SU-DHL-6 (cell line): ENCODE data around the gene C16orf78.

Source experiments
- H2AFZ ChIP-seq: fragments of 200-600 bp; sonication (generic); 2 replicates; pipeline ENCODE4 v1.6.1; 2014; ENCODE audit warnings: low read depth, mild to moderate bottlenecking, moderate library complexity, mixed read lengths, antibody characterized with exemption, low read length; ENCODE audit not compliant: severe bottlenecking
- H3F3A ChIP-seq: fragments of 200-600 bp; shearing (Covaris generic); 2 replicates; pipeline ENCODE4 v1.6.0; 2016; ENCODE audit warnings: antibody characterized with exemption, mild to moderate bottlenecking; ENCODE audit not compliant: insufficient read depth
- H3K27ac ChIP-seq: fragments of 200-600 bp; sonication (generic); 2 replicates; pipeline ENCODE4 v1.5.1; 2016; ENCODE audit warnings: low read depth, mild to moderate bottlenecking, low read length, moderate library complexity, mixed read lengths
- H3K27me3 ChIP-seq: fragments of 200-600 bp; sonication (generic), shearing (Covaris generic); 2 replicates; pipeline ENCODE4 v1.6.0; 2014; ENCODE audit warnings: mild to moderate bottlenecking, low read length
- H3K36me3 ChIP-seq: fragments of 200-600 bp; sonication (generic); 2 replicates; pipeline ENCODE4 v1.6.1; 2014; ENCODE audit warnings: mild to moderate bottlenecking, low read length, mixed read lengths
- H3K4me2 ChIP-seq: fragments of 300-600, 200-600 bp; shearing (Covaris generic), sonication (generic); 2 replicates; pipeline ENCODE4 v1.6.0; 2014; ENCODE audit warnings: low read length, low read depth, mild to moderate bottlenecking; ENCODE audit not compliant: poor library complexity, severe bottlenecking
- H3K4me3 ChIP-seq: fragments of 200-600 bp; sonication (generic); 2 replicates; pipeline ENCODE4 v1.5.1; 2014; ENCODE audit warnings: antibody characterized with exemption, low read length, mild to moderate bottlenecking, mixed read lengths; ENCODE audit not compliant: insufficient read depth, poor library complexity, severe bottlenecking
- H3K79me2 ChIP-seq: fragments of 200-600 bp; sonication (generic); 2 replicates; pipeline ENCODE4 v1.6.1; 2014; ENCODE audit warnings: mild to moderate bottlenecking, low read length, moderate library complexity; ENCODE audit not compliant: insufficient read depth
- H3K9ac ChIP-seq: fragments of 200-600 bp; sonication (generic); 2 replicates; pipeline ENCODE4 v1.7.0; 2014; ENCODE audit warnings: mild to moderate bottlenecking, low read length
- H3K9me2 ChIP-seq: fragments of 200-600 bp; sonication (generic); replicated peaks from 2 replicates; pipeline ENCODE4 v1.6.1; 2014; ENCODE audit warnings: low read length; ENCODE audit not compliant: insufficient read depth
- H3K9me3 ChIP-seq: fragments of 200-600 bp; sonication (generic); 2 replicates; pipeline ENCODE4 v1.6.1; 2014; ENCODE audit warnings: low read length, mixed read lengths; ENCODE audit not compliant: insufficient read depth
- H4K20me1 ChIP-seq: fragments of 200-600 bp; sonication (generic); 2 replicates; pipeline ENCODE4 v1.6.1; 2014; ENCODE audit warnings: low read depth, mild to moderate bottlenecking, antibody characterized with exemption, low read length, moderate library complexity, mixed read lengths
- EZH2phosphoT487 ChIP-seq: fragments of 200-600 bp; sonication (generic), shearing (Covaris generic); conservative IDR thresholded peaks from 2 replicates; pipeline ENCODE4 v1.6.1; 2018; ENCODE audit warnings: mild to moderate bottlenecking, antibody characterized with exemption, low read length, moderate library complexity, mixed read lengths
- TF ChIP-seq, protein P1 (sequence below): fragments of 200-600 bp; sonication (generic); IDR thresholded peaks from one replicate; pipeline ENCODE4 v1.5.1; 2017; ENCODE audit warnings: antibody characterized with exemption, mild to moderate bottlenecking, low read length, moderate library complexity; ENCODE audit not compliant: insufficient read depth, poor library complexity, severe bottlenecking

The C16orf78 gene

DNA sequence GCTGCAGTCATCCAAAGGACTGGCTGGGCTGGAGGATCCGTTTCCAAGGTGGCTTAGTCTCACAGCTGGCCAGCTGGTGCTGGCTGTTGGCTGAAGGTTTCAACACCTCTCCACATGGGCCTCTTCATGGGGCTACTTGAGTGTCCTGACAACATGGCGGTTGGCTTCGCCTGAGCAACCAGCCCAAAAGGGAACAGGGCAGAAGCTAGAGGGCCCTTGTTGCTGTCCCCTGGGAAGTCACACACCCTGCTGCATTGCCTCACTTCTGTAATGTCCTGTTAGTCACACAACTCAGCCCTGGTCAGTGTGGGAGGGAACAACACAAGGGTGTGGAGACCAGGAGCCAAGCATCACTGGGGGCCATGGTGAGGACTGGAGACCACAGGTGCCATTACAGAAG lies 36.6 kb downstream of the C16orf78 start:
- TF ChIP-seq, protein P1, sequence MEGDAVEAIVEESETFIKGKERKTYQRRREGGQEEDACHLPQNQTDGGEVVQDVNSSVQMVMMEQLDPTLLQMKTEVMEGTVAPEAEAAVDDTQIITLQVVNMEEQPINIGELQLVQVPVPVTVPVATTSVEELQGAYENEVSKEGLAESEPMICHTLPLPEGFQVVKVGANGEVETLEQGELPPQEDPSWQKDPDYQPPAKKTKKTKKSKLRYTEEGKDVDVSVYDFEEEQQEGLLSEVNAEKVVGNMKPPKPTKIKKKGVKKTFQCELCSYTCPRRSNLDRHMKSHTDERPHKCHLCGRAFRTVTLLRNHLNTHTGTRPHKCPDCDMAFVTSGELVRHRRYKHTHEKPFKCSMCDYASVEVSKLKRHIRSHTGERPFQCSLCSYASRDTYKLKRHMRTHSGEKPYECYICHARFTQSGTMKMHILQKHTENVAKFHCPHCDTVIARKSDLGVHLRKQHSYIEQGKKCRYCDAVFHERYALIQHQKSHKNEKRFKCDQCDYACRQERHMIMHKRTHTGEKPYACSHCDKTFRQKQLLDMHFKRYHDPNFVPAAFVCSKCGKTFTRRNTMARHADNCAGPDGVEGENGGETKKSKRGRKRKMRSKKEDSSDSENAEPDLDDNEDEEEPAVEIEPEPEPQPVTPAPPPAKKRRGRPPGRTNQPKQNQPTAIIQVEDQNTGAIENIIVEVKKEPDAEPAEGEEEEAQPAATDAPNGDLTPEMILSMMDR, result no peak
- TF ChIP-seq EZH2phosphoT487, result no peak
- no peaks in the 10 kb centered on the region for H3K36me3 ChIP-seq
- H3K9me2 ChIP-seq, result no peaks in the 10 kb centered on the region
- H3K4me3 ChIP-seq, result no peak overlapping the region
- H3F3A ChIP-seq, result no peaks in the 10 kb centered on the region
- no peaks in the 10 kb centered on the region for H4K20me1 ChIP-seq
- H3K27ac ChIP-seq, result no peak overlapping the region
- H3K9me3 ChIP-seq, result no peaks in the 10 kb centered on the region
- H2AFZ ChIP-seq, result no peak overlapping the region
- H3K79me2 ChIP-seq, result no peaks in the 10 kb centered on the region
- H3K27me3 ChIP-seq, result no peaks in the 10 kb centered on the region
- no peak overlapping the region for H3K4me2 ChIP-seq
- H3K9ac ChIP-seq, result no peak overlapping the region

DNA sequence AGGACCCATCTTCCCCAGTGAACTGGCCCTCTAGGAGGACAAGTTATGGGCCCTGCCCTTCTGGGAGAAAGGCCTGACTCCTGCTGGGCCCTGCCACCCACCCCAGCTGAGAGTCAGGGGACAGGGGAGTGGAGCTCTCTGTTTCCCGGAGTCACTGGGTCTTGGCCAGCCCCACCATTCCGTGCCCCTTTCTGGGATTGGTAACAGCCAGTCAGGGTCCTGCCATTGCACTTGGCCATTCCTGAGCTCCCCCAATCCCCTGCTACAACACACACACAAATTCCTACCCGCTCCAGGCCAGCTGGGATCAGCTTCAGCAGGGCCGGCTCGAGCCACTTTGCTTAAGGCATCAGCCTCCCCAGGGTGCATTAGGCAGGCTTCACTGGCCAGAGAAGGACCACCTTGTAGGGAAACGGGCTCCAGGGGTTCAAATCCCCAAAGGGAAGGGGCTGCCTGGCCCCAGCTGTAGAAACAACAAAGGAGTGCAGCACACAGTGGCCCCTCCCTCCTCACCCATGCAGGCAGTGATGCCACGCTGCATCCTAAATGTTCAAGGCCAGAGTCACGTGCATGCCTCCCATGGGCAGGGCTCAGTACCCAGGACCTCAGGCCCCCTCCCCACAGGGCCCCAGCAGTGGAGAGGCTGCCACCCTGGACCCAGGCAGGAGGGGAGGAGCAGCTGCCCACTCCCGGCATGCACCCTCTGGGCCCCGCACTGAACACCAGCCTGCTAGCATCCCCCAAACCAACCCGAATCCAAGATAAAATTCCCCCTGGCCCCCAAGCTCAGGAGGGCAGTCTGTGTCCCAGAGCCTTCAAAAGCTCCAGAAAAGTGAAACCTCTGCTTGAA lies 37.7 kb downstream of the C16orf78 start:
- Histone ChIP-seq H3K9me2 (no peaks in the 10 kb centered on the region), H3K9ac (no peak overlapping the region), H3K9me3 (no peaks in the 10 kb centered on the region), H3K4me3 (no peak overlapping the region), H3K27ac (no peak overlapping the region), H3K27me3 (no peaks in the 10 kb centered on the region), H3K79me2 (no peaks in the 10 kb centered on the region), H4K20me1 (no peaks in the 10 kb centered on the region), H3F3A (no peaks in the 10 kb centered on the region), H3K36me3 (no peaks in the 10 kb centered on the region), H2AFZ (no peak overlapping the region), H3K4me2 (no peak overlapping the region)
- TF ChIP-seq, protein P1, result no peak
- no peak for TF ChIP-seq EZH2phosphoT487

DNA sequence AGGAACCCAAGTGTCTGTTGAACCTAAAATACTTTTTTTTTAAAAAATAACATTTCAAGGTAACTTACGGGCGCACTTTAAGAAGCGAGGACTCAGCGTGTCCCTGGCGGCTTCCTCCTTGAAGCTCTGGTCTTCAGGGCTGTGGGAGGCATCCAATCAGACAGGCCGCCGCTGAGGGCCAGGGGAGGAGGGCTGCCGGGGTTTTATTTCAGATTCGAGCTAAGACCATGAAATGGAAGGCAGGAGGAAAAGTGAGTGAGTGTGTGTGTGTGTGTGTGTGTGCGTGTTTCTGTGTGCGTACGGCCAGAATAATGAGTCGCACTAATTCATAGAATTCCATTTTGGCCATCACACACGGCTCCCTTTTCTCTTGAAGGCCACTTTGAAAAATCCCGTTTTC lies 41.1 kb downstream of the C16orf78 start:
- H3K9me2 ChIP-seq, result no peaks in the 10 kb centered on the region
- no peaks in the 10 kb centered on the region for H4K20me1 ChIP-seq
- TF ChIP-seq, protein P1, result no peak
- TF ChIP-seq EZH2phosphoT487, result no peak
- no peaks in the 10 kb centered on the region for H3K79me2 ChIP-seq
- no peaks in the 10 kb centered on the region for H3K36me3 ChIP-seq
- no peak overlapping the region for H3K4me2 ChIP-seq
- no peak overlapping the region for H3K9ac ChIP-seq
- no peaks in the 10 kb centered on the region for H3K9me3 ChIP-seq
- H3K4me3 ChIP-seq, result no peak overlapping the region
- H3K27ac ChIP-seq, result no peak overlapping the region
- no peaks in the 10 kb centered on the region for H3K27me3 ChIP-seq
- H3F3A ChIP-seq, result no peaks in the 10 kb centered on the region
- no peak overlapping the region for H2AFZ ChIP-seq
